Measurements from ENCODE around the gene ORC1.

The ORC1 gene
- long read RNA-seq, transcript ORC1-201 (17 exons, 3,080 nt), result minor isoform, 111 of 1,031 reads
- long read RNA-seq, transcript ORC1-202 (17 exons, 3,157 nt), result major isoform, 759 of 1,031 reads
- long read RNA-seq, partial matches to known transcripts, result 51 of 1,031 reads
- long read RNA-seq, other reads (novel, unspliced or antisense), result 110 of 1,031 reads

- DNase-seq (ENCODE audit: low read depth in 1 of 2, low spot score in 1 of 2), result peak; percentile 93 to 97
- Histone ChIP-seq H3K27me3 (ENCODE audit: insufficient read depth, poor library complexity, severe bottlenecking) (no peaks in the 10 kb centered on the region), H3K4me3 (replicated peaks; ENCODE audit: insufficient read depth, low read length) (peak within 1 kb of the TSS; percentile 88), H3K27ac (replicated peaks) (peak within 1 kb of the TSS; percentile 94)
- peak; percentile 67 for TF ChIP-seq POLR2AphosphoS5 (IDR thresholded peaks at IDR 0.05; ENCODE audit: low read depth)
- no peak; the same call in 1 of the 2 replicates for TF ChIP-seq SPI1 (IDR thresholded peaks at IDR 0.05; ENCODE audit: borderline replicate concordance, low read depth)
- TF ChIP-seq CTCF (IDR thresholded peaks at IDR 0.05; ENCODE audit: insufficient read depth, low read length), result peak; percentile 25
- peak; percentile 88 for TF ChIP-seq GABPA (IDR thresholded peaks at IDR 0.05; ENCODE audit: low read depth)
- TF ChIP-seq, protein P1, sequence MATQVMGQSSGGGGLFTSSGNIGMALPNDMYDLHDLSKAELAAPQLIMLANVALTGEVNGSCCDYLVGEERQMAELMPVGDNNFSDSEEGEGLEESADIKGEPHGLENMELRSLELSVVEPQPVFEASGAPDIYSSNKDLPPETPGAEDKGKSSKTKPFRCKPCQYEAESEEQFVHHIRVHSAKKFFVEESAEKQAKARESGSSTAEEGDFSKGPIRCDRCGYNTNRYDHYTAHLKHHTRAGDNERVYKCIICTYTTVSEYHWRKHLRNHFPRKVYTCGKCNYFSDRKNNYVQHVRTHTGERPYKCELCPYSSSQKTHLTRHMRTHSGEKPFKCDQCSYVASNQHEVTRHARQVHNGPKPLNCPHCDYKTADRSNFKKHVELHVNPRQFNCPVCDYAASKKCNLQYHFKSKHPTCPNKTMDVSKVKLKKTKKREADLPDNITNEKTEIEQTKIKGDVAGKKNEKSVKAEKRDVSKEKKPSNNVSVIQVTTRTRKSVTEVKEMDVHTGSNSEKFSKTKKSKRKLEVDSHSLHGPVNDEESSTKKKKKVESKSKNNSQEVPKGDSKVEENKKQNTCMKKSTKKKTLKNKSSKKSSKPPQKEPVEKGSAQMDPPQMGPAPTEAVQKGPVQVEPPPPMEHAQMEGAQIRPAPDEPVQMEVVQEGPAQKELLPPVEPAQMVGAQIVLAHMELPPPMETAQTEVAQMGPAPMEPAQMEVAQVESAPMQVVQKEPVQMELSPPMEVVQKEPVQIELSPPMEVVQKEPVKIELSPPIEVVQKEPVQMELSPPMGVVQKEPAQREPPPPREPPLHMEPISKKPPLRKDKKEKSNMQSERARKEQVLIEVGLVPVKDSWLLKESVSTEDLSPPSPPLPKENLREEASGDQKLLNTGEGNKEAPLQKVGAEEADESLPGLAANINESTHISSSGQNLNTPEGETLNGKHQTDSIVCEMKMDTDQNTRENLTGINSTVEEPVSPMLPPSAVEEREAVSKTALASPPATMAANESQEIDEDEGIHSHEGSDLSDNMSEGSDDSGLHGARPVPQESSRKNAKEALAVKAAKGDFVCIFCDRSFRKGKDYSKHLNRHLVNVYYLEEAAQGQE (IDR thresholded peaks at IDR 0.05; ENCODE audit: insufficient replicate concordance, low read depth), result peak; percentile 69
Measured at GRCh38 chr1:52404116-52404974, at the start of gene ORC1, which contains the start of gene PRPF38A. ORC1 (minus strand) TSS chr1:52404423; CDS start chr1:52402223, 2,200 bp downstream. PRPF38A (plus strand) TSS chr1:52404602; CDS start chr1:52404750, 148 bp downstream.

DNA sequence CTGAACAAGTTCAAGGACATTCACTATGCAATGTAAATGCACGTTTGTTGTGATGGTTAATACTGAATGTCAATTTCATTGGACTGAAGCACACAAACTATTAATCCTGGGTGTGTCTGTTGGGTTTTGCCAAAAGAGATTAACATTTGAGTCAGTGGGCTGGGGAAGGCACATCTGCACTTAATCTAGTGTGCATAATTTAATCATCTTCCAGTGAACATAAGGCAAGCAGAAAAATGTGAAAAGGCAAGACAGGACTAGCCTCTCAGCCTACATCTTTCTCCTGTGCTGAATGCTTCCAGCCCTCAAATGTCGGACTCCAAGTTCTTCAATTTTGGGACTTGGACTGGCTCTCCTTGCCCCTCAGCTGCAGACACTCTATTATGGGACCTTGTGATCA is 40.2 kb upstream of the ORC1 start:
- H3K27ac ChIP-seq (replicated peaks), result no peak overlapping the region
- TF ChIP-seq, protein P1 (IDR thresholded peaks at IDR 0.05; ENCODE audit: insufficient replicate concordance, low read depth), result no peak
- TF ChIP-seq CTCF (IDR thresholded peaks at IDR 0.05; ENCODE audit: insufficient read depth, low read length) (no peak), POLR2AphosphoS5 (IDR thresholded peaks at IDR 0.05; ENCODE audit: low read depth) (no peak), SPI1 (IDR thresholded peaks at IDR 0.05; ENCODE audit: borderline replicate concordance, low read depth) (no peak), GABPA (IDR thresholded peaks at IDR 0.05; ENCODE audit: low read depth) (no peak)
- DNase-seq (ENCODE audit: low read depth in 1 of 2, low spot score in 1 of 2), result no peak
- no peaks in the 10 kb centered on the region for H3K27me3 ChIP-seq (ENCODE audit: insufficient read depth, poor library complexity, severe bottlenecking)
- no peak overlapping the region for H3K4me3 ChIP-seq (replicated peaks; ENCODE audit: insufficient read depth, low read length)

DNA sequence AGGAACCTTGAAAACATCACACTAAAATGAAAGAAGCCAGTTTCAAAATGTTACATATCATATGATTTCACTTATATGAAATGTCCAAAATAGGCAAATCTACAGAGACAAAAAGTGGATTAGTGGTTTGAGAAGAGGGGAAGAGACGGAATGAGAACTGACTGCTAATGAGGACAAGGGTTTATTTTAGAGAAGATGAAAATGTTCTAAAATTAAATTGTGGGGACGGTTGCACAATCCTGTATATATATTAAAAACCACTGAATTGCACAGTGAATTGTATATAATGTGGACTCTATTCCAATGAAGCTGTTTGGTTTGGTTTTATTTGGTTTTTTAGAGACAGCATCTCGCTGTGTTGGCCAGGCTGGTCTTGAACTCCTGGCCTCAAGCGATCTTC is 35.8 kb upstream of the ORC1 start:
- no peak overlapping the region for H3K27ac ChIP-seq (replicated peaks)
- no peaks in the 10 kb centered on the region for H3K27me3 ChIP-seq (ENCODE audit: insufficient read depth, poor library complexity, severe bottlenecking)
- no peak overlapping the region for H3K4me3 ChIP-seq (replicated peaks; ENCODE audit: insufficient read depth, low read length)
- no peak for TF ChIP-seq GABPA (IDR thresholded peaks at IDR 0.05; ENCODE audit: low read depth)
- no peak for TF ChIP-seq POLR2AphosphoS5 (IDR thresholded peaks at IDR 0.05; ENCODE audit: low read depth)
- no peak for TF ChIP-seq CTCF (IDR thresholded peaks at IDR 0.05; ENCODE audit: insufficient read depth, low read length)
- TF ChIP-seq, protein P1 (IDR thresholded peaks at IDR 0.05; ENCODE audit: insufficient replicate concordance, low read depth), result no peak
- no peak for TF ChIP-seq SPI1 (IDR thresholded peaks at IDR 0.05; ENCODE audit: borderline replicate concordance, low read depth)
- DNase-seq (ENCODE audit: low read depth in 1 of 2, low spot score in 1 of 2), result no peak
